ENCODE measurements around the gene VTI1B. TPM values are rescaled to one million over a fixed set of nuclear protein-coding genes. Genes with fewer than 3 reads are reported as not detected.
"Not testable (repeated sequence)": the region's sequence is repeated elsewhere in the genome, so short reads cannot be mapped to it uniquely, and the experiment has no call there.

Gene VTI1B, protein sequence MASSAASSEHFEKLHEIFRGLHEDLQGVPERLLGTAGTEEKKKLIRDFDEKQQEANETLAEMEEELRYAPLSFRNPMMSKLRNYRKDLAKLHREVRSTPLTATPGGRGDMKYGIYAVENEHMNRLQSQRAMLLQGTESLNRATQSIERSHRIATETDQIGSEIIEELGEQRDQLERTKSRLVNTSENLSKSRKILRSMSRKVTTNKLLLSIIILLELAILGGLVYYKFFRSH
- 10 to 100 TPM; 39.9 to 52.6 (median 47.4) TPM for total RNA-seq

DNA sequence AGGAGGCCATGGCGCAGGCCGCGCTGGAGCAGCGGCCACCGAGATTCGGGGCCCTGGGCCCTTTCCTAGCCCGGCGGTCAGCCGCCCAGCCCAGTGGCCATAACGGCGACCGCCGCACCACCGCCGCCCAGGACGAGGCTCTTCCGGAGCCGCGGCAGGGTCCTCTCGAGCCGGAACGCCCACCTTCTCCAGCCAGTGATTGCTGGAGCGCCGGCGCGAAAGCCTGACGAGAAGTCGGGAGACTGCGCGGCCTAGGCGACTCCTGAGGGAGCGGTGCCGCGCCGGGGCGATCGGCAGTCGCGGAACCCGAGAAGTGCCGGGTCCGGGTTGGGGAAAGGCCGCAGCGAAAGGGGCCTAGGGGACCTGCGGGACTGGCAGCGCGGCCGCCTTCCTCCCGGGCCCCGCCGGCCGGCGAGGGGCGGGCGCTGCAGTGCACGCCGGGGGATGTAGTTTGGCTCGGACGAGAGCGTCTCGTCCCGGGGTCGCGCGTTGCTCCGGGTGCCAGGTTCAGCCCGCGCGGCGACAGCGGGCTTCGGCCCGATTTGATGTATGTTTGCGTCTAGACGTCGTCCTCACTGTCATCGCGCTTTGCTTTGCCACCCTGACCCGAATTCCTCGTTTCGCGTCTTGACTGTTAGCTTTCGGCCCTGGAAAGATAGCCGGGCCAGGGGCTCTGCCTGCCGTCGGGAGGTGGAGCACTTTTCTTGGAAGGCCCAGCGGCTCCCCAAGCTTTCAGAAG lies at the start of gene VTI1B:
TSS of gene VTI1B (minus strand) at position 153 of the 739 bp plus-strand sequence. CDS start at position 10, 143 bp downstream.
- WGBS, 2 donors = 0% methylated on average over 9 to 49 of the region's 87 CpGs
- intact Hi-C loops (cut with DNase I; ENCODE audit: low total_unique reads) = no loop called here
- peak within 1 kb of the TSS; percentile 77 for H3K4me3 ChIP-seq (ENCODE audit: low read depth, poor library complexity, severe bottlenecking)
- peak; percentile 61 to 93 for DNase-seq (ENCODE audit: low spot score in 2 of 2)
- TF ChIP-seq, protein P1, sequence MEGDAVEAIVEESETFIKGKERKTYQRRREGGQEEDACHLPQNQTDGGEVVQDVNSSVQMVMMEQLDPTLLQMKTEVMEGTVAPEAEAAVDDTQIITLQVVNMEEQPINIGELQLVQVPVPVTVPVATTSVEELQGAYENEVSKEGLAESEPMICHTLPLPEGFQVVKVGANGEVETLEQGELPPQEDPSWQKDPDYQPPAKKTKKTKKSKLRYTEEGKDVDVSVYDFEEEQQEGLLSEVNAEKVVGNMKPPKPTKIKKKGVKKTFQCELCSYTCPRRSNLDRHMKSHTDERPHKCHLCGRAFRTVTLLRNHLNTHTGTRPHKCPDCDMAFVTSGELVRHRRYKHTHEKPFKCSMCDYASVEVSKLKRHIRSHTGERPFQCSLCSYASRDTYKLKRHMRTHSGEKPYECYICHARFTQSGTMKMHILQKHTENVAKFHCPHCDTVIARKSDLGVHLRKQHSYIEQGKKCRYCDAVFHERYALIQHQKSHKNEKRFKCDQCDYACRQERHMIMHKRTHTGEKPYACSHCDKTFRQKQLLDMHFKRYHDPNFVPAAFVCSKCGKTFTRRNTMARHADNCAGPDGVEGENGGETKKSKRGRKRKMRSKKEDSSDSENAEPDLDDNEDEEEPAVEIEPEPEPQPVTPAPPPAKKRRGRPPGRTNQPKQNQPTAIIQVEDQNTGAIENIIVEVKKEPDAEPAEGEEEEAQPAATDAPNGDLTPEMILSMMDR (IDR thresholded peaks at IDR 0.05) = no peak
- no peak for TF ChIP-seq POLR2A (IDR thresholded peaks at IDR 0.05)

DNA sequence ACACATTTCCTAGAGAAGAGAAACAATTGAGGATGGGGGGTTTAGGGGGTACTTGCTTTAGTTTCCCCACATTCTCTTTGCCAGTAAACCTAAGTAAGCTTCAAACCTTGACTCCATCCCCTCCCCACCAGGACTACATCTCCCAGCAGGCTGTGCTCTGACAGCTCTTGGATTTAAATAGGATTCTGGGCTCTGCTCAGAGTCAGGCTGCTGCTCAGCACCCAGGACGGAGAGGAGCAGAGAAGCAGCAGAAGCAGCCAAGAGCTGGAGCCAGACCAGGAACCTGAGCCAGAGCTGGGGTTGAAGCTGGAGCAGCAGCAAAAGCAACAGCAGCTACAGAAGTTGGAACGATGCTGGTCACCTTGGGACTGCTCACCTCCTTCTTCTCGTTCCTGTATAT lies 47.9 kb upstream of the VTI1B start:
- TF ChIP-seq, protein P1 (IDR thresholded peaks at IDR 0.05) = no peak
- TF ChIP-seq POLR2A (IDR thresholded peaks at IDR 0.05) = no peak
- 8 to 9% methylated on average over 3 of the region's 3 CpGs for WGBS, 2 donors
- no peak overlapping the region for H3K4me3 ChIP-seq (ENCODE audit: low read depth, poor library complexity, severe bottlenecking)
- no peak for DNase-seq (ENCODE audit: low spot score in 2 of 2)
- intact Hi-C loops (cut with DNase I; ENCODE audit: low total_unique reads) = no loop called here

DNA sequence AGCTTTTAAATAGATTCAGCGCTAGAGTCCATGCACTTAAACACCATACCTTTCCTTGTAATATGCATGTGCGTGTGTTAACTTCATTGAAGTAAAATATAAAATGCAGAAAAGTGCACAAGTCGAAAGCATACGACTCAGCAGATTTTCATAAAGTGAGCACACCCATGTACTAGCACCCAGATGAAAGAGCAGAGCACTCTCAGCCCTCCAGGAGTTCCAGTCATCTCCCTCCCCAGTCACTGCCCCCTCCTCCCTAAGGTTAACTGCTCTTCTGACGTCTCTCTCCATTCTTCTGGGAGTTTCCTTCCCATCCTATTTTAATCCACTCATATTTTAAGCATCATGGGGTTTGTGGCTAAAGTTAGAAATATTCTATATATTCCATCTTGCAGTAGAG lies 47.4 kb upstream of the VTI1B start:
- TF ChIP-seq, protein P1 (IDR thresholded peaks at IDR 0.05) = no peak
- TF ChIP-seq POLR2A (IDR thresholded peaks at IDR 0.05) = no peak
- WGBS, 2 donors = 54 to 59% methylated on average over 5 of the region's 5 CpGs
- DNase-seq (ENCODE audit: low spot score in 2 of 2) = no peak
- no peak overlapping the region for H3K4me3 ChIP-seq (ENCODE audit: low read depth, poor library complexity, severe bottlenecking)
- intact Hi-C loops (cut with DNase I; ENCODE audit: low total_unique reads) = no loop called here

DNA sequence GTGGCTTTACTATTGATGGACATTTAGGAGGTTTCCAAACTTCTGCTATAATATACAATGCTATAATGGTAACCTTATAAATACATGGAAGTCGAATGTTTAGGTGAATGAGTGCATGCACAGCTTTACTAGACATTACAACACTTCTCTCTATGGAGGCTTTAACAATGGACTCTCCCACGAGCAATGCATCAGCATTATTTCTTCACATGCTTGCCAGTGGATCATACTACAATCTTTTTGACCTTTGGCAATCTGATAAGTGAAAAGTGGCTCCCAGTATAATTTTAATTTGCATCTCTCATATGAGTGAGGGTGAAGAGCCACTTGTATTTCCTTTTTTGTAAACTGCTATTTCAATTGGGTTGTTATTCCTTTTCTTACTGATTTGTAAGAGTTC lies 45.4 kb upstream of the VTI1B start:
- DNase-seq (ENCODE audit: low spot score in 2 of 2) = no peak
- TF ChIP-seq, protein P1 (IDR thresholded peaks at IDR 0.05) = no peak
- no peak for TF ChIP-seq POLR2A (IDR thresholded peaks at IDR 0.05)
- 39% methylated on average over 2 of the region's 2 CpGs for whole genome bisulfite sequencing, 2 donors

DNA sequence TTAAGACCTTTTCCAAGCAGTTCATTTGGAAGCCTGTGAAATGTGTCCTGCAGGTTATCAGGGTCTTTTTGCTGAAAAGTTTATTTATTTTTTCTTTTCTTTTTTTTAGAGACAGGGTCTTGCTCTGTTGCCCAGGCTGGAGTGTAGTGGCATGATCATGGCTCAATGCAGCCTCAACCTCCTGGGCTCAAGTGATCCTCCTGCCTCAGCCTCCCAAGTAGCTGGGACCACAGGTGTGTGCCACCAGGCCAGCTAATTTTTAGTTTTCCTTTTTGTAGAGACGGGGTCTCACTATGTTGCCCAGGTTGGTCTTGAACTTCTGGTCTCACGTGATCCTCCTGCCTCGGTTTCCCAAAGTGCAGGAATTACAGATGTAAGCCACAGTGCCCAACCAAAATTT lies 45.0 kb upstream of the VTI1B start:
- WGBS, 2 donors = 88 to 92% methylated on average over 3 of the region's 3 CpGs
- DNase-seq (ENCODE audit: low spot score in 2 of 2); H3K4me3 ChIP-seq (ENCODE audit: low read depth, poor library complexity, severe bottlenecking); intact Hi-C loops (cut with DNase I; ENCODE audit: low total_unique reads): not testable (repeated sequence)

More for the DNA sequence above, 45.4 kb upstream of the VTI1B start:
- intact Hi-C loops (cut with DNase I; ENCODE audit: low total_unique reads) = no loop called here
- no peak overlapping the region for H3K4me3 ChIP-seq (ENCODE audit: low read depth, poor library complexity, severe bottlenecking)

DNA sequence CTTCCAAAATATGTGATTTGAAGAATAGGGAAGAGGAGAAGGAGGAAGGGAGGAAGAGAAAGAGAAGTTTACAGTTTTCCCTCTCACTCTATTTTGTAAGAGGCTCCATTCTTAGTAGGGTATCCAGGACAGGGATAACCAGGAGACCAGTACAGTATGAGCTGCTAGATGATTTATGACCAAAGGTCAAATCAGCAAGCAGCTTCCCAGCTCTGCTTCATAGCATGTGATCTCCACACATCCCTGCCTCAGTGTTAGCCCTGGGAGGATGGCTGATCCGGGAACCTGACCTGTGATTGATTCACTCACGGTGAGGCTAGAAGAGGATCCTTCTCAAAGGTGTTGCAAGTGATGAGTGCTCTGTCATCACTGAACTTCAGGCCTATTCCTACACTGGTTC lies 43.8 kb upstream of the VTI1B start:
- TF ChIP-seq, protein P1 (IDR thresholded peaks at IDR 0.05) = no peak
- TF ChIP-seq POLR2A (IDR thresholded peaks at IDR 0.05) = no peak
- WGBS, 2 donors = 64 to 72% methylated on average over 2 of the region's 2 CpGs
- no peak overlapping the region for H3K4me3 ChIP-seq (ENCODE audit: low read depth, poor library complexity, severe bottlenecking)
- DNase-seq (ENCODE audit: low spot score in 2 of 2) = no peak
- intact Hi-C loops (cut with DNase I; ENCODE audit: low total_unique reads) = no loop called here
